Measurements from ENCODE around the gene FOXO6. TPM values are rescaled to one million over a fixed set of nuclear protein-coding genes. Genes with fewer than 3 reads are reported as not detected.
A peak's percentile ranks its signal among the peaks of the same experiment; 100 is the strongest.

The FOXO6 gene
- total RNA-seq, 1 donor from 2014 or later: 9.9 TPM

- peaks cover 7% of the 10 kb centered on the region for H3K36me3 Mint-ChIP-seq
- no peak overlapping the region for H3K27ac Mint-ChIP-seq
- H3K27me3 Mint-ChIP-seq: peaks cover 26% of the 10 kb centered on the region
- peaks cover 44% of the 10 kb centered on the region for H3K4me1 Mint-ChIP-seq (ENCODE audit: unreplicated experiment)
- no peak overlapping the region for H3K4me3 Mint-ChIP-seq
- DNase-seq (ENCODE audit: extremely low spot score, unreplicated experiment): no peak
- TF ChIP-seq CTCF (conservative IDR thresholded peaks at IDR 0.05): no peak
- H3K9me3 Mint-ChIP-seq: no peaks in the 10 kb centered on the region
Observed at GRCh38 chr1:41378222-41378621, 17.0 kb downstream of the FOXO6 start.

- no peak for DNase-seq (ENCODE audit: extremely low spot score, unreplicated experiment)
- Mint-ChIP-seq H3K27ac (peak overlapping the region; percentile 55), H3K9me3 (no peaks in the 10 kb centered on the region), H3K4me1 (ENCODE audit: unreplicated experiment) (peaks cover 49% of the 10 kb centered on the region), H3K4me3 (no peak overlapping the region), H3K27me3 (peaks cover 36% of the 10 kb centered on the region), H3K36me3 (peaks cover 12% of the 10 kb centered on the region)
- TF ChIP-seq CTCF (conservative IDR thresholded peaks at IDR 0.05): no peak
Observed at GRCh38 chr1:41378999-41379737, 17.9 kb downstream of the FOXO6 start.

DNA sequence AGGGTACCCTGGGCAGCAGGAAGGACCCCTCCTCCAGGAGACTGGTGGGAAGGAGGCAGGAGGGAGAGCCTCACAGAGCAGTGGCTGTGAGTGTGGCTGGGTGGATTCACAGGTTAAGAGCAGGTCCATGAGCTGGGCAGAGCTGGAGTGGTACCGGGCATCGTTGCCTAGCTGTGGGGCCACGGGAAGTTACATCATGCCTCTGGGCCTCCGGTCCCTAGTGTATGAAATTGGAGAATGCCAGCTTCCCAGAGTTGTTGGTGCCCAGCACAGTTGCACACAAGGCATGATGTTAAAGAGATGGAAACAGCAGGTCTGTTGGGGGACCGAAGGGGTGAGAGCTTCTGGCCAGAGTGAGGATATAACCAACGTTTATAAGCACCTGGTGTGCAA lies 18.5 kb downstream of the FOXO6 start:
- Mint-ChIP-seq H3K36me3 (peaks cover 14% of the 10 kb centered on the region), H3K27me3 (peaks cover 41% of the 10 kb centered on the region), H3K27ac (peak overlapping the region; percentile 74), H3K9me3 (no peaks in the 10 kb centered on the region), H3K4me3 (peak overlapping the region; percentile 78), H3K4me1 (ENCODE audit: unreplicated experiment) (peaks cover 55% of the 10 kb centered on the region)
- no peak for DNase-seq (ENCODE audit: extremely low spot score, unreplicated experiment)
- TF ChIP-seq CTCF (conservative IDR thresholded peaks at IDR 0.05): no peak

- Mint-ChIP-seq H3K4me3 (peak overlapping the region; percentile 78), H3K27ac (peak overlapping the region; percentile 74), H3K9me3 (no peaks in the 10 kb centered on the region), H3K36me3 (peaks cover 17% of the 10 kb centered on the region), H3K4me1 (ENCODE audit: unreplicated experiment) (peaks cover 60% of the 10 kb centered on the region), H3K27me3 (peaks cover 46% of the 10 kb centered on the region)
- no peak for DNase-seq (ENCODE audit: extremely low spot score, unreplicated experiment)
- TF ChIP-seq CTCF (conservative IDR thresholded peaks at IDR 0.05): no peak
Observed at GRCh38 chr1:41380195-41380594, 19.0 kb downstream of the FOXO6 start.

GRCh38 chr1:41380979-41381691 lies 19.9 kb downstream of the FOXO6 start:
- Mint-ChIP-seq H3K27me3 (peaks cover 47% of the 10 kb centered on the region), H3K27ac (peak overlapping the region; percentile 81), H3K4me3 (peak overlapping the region; percentile 82), H3K36me3 (peaks cover 10% of the 10 kb centered on the region), H3K9me3 (no peaks in the 10 kb centered on the region), H3K4me1 (ENCODE audit: unreplicated experiment) (peaks cover 52% of the 10 kb centered on the region)
- no peak for TF ChIP-seq CTCF (conservative IDR thresholded peaks at IDR 0.05)
- no peak for DNase-seq (ENCODE audit: extremely low spot score, unreplicated experiment)
